ENCODE measurements around the gene PTP4A2. TPM values are rescaled to one million over a fixed set of nuclear protein-coding genes. Genes with fewer than 3 reads are reported as not detected.

The PTP4A2 gene
- total and polyA plus RNA-seq, 2 of the 8 experiments (the other 6 are each of a cell fraction or from before 2014, with no cell fraction given) = 87.4 to 214 TPM

DNA sequence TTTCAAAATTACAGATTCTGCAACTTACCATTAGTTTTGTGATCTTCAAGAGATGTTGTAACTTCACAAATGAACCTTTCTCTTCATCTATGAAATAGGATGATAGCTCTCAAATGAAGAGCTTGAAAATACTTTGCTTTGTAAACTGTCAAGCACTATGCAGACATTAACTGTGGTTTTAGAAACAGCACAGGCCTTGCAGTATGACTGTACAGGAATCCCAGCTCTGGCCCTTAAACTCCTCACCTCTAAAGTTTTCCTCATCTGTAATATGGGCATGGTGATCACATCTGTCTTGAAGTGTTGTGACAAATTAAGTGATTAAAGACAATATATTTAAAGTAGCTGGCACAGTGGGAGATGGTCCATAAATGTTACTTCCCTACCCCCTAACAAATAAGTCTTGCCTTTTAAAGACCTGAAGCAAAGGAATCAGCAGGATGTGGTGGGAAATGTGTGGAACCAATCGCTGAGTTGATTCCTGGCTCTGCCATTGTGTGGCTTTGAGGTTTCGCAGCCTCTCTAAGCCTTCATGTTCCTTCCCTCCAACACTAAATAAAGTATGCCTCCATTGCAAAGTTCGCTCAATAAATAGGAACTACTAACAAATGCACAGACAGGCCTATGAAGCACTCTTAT is 5.5 kb upstream of the PTP4A2 start:
- no peaks in the 10 kb centered on the region; a peak in 1 of 4 replicates for H3K9me3 ChIP-seq (ENCODE audit: insufficient read depth in 2 of 2, low read depth in 1 of 2, low read length in 1 of 2)
- H3K4me2 ChIP-seq (ENCODE audit: insufficient read depth in 1 of 2, low read depth in 2 of 2, low read length in 2 of 2) = peak overlapping the region; percentile 73
- no peaks in the 10 kb centered on the region for H3K36me3 ChIP-seq (ENCODE audit: control insufficient read depth in 2 of 4, insufficient read depth in 4 of 4, low read length in 3 of 4)
- FAIRE-seq (no peak), DNase-seq (ENCODE audit: low read depth in 1 of 2, low spot score in 2 of 2) (no peak)
- H3K4ac ChIP-seq (replicated peaks; ENCODE audit: insufficient read length, low read depth, low read length) = peak overlapping the region; percentile 42
- H4K5ac ChIP-seq (ENCODE audit: insufficient read length, low read depth, low read length) = peak overlapping the region; percentile 88
- no peak overlapping the region for H3K23ac ChIP-seq (ENCODE audit: insufficient read length)
- H2BK20ac ChIP-seq (ENCODE audit: low read length) = no peak overlapping the region
- H3K27ac ChIP-seq (ENCODE audit: low read depth, low read length) = no peak overlapping the region
- no peaks in the 10 kb centered on the region for H4K20me1 ChIP-seq (replicated peaks in 1 of 2; ENCODE audit: control insufficient read depth in 1 of 2, insufficient read depth in 2 of 2, low read length in 2 of 2)
- H3K18ac ChIP-seq (ENCODE audit: extremely low read depth, low read length) = no peak overlapping the region; the same call in 1 of the 2 replicates
- peak overlapping the region; percentile 24 to 69 (median 62); a peak in 5 of 8 replicates for H3K4me3 ChIP-seq (ENCODE audit: extremely low read depth in 1 of 4, insufficient read depth in 2 of 4, low read depth in 3 of 4, low read length in 4 of 4)
- H2BK12ac ChIP-seq (ENCODE audit: low read depth, low read length) = peak overlapping the region; percentile 21; the same call in 1 of the 2 replicates
- H4K91ac ChIP-seq (replicated peaks; ENCODE audit: insufficient read length, low read length) = peak overlapping the region; percentile 20
- WGBS, 2 experiments (ENCODE audit: extremely low coverage in 1 of 2, insufficient coverage in 1 of 2, insufficient read length in 1 of 2, insufficient replicate concordance in 2 of 2, low coverage in 1 of 2, low lambda C conversion rate in 2 of 2, missing lambda C conversion rate in 1 of 2) = 46% methylated on average over 3 of the region's 3 CpGs; no CpG with 5 or more reads in 1 of the 2 experiments
- H2BK5ac ChIP-seq (ENCODE audit: low read depth, low read length) = peak overlapping the region; percentile 64
- no peak overlapping the region for H2AK5ac ChIP-seq (ENCODE audit: low read depth, low read length)
- peaks cover 4 to 16% (median 5%) of the 10 kb centered on the region in 4 experiments for H3K4me1 ChIP-seq (replicated peaks in 1 of 4; ENCODE audit: control insufficient read depth in 3 of 4, insufficient read depth in 4 of 4, low read length in 3 of 4)
- no peak overlapping the region for H2BK120ac ChIP-seq (replicated peaks; ENCODE audit: low read depth, low read length)
- H2BK15ac ChIP-seq (ENCODE audit: low read length) = 0 out of 2 replicates have a peak overlapping the region, but pooled peaks have one; percentile 7
- H3K79me2 ChIP-seq (ENCODE audit: control insufficient read depth in 1 of 2, insufficient read depth in 2 of 2, low read length in 2 of 2) = no peaks in the 10 kb centered on the region
- H3K79me1 ChIP-seq (ENCODE audit: low read depth, low read length) = no peaks in the 10 kb centered on the region
- peak overlapping the region; percentile 83; the same call in 1 of the 2 replicates for H2AFZ ChIP-seq (ENCODE audit: low read length)
- CTCF ChIA-PET (ENCODE audit: partially characterized antibody) = interaction anchor here (0.6 to 4.4 kb wide), 15 partner anchors 9 to 575 kb away, joined by 3 to 20 read pairs (median 3); partner anchors contain the start of gene SPOCD1
- 0 out of 7 replicates have a peak overlapping the region, but pooled peaks of 1 of the 4 experiments have one; percentile 14 for H3K9ac ChIP-seq (replicated peaks in 1 of 4; ENCODE audit: extremely low read depth in 1 of 4, low read depth in 3 of 4, low read length in 3 of 4)
- H3K23me2 ChIP-seq (ENCODE audit: low read depth, low read length) = peaks cover 4% of the 10 kb centered on the region; the same call in 1 of the 2 replicates
- H3K27me3 ChIP-seq (replicated peaks in 1 of 4; ENCODE audit: control insufficient read depth in 3 of 4, extremely low read depth in 1 of 4, insufficient read depth in 3 of 4, low read length in 3 of 4) = peaks cover 0 to 6% (median 0%) of the 10 kb centered on the region in 4 experiments; a peak in 2 of 7 replicates
- H4K8ac ChIP-seq (ENCODE audit: extremely low read depth, insufficient read depth, low read length) = no peak overlapping the region
- POLR2A ChIA-PET (ENCODE audit: partially characterized antibody) = interaction anchor here (0.8 to 4.6 kb wide), 20 partner anchors 9 to 277 kb away, joined by 3 to 61 read pairs (median 6); partner anchors contain the start of gene KHDRBS1
- no peak overlapping the region for H3K56ac ChIP-seq (replicated peaks; ENCODE audit: insufficient read length, low read depth, low read length)
- no peak overlapping the region for H3K14ac ChIP-seq (ENCODE audit: insufficient read length)
- TF ChIP-seq CBX5 (IDR thresholded peaks at IDR 0.05; ENCODE audit: low read depth, low read length) (no peak), TCF12 (IDR thresholded peaks at IDR 0.05; ENCODE audit: low read depth, low read length) (no peak), RBBP5 (IDR thresholded peaks at IDR 0.05; ENCODE audit: borderline replicate concordance, low read depth, low read length) (no peak), POU5F1 (IDR thresholded peaks at IDR 0.05; ENCODE audit: low read depth, low read length) (no peak), BCL11A (IDR thresholded peaks at IDR 0.05; ENCODE audit: low read depth in 2 of 2, low read length in 2 of 2) (no peak), JUND (IDR thresholded peaks at IDR 0.05; ENCODE audit: low read length) (no peak), EGR1 (IDR thresholded peaks at IDR 0.05; ENCODE audit: borderline replicate concordance, low read depth, low read length) (no peak)
- TF ChIP-seq, protein P1, sequence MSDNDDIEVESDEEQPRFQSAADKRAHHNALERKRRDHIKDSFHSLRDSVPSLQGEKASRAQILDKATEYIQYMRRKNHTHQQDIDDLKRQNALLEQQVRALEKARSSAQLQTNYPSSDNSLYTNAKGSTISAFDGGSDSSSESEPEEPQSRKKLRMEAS (IDR thresholded peaks at IDR 0.05) = no peak
- TF ChIP-seq, protein P2, sequence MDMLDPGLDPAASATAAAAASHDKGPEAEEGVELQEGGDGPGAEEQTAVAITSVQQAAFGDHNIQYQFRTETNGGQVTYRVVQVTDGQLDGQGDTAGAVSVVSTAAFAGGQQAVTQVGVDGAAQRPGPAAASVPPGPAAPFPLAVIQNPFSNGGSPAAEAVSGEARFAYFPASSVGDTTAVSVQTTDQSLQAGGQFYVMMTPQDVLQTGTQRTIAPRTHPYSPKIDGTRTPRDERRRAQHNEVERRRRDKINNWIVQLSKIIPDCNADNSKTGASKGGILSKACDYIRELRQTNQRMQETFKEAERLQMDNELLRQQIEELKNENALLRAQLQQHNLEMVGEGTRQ (IDR thresholded peaks at IDR 0.05; ENCODE audit: low read length) = no peak
- TF ChIP-seq, protein P3, sequence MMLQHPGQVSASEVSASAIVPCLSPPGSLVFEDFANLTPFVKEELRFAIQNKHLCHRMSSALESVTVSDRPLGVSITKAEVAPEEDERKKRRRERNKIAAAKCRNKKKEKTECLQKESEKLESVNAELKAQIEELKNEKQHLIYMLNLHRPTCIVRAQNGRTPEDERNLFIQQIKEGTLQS (IDR thresholded peaks at IDR 0.05; ENCODE audit: insufficient read depth, low read depth, low read length) = no peak
